OCI-LY1 (cell line): ENCODE measurements around the gene DIAPH3.

Source experiments
- H2AFZ ChIP-seq: fragments of 200-600 bp; sonication (generic), shearing (Covaris generic); 2 replicates; pipeline ENCODE4 v1.6.0; 2014; ENCODE audit warnings: antibody characterized with exemption, mild to moderate bottlenecking, low read length
- H3F3A ChIP-seq: fragments of 200-600 bp; sonication (generic), shearing (Covaris generic); 2 replicates; pipeline ENCODE4 v1.6.0; 2014; ENCODE audit warnings: mild to moderate bottlenecking, antibody characterized with exemption, low read length, moderate library complexity; ENCODE audit not compliant: insufficient read depth
- H3K27ac ChIP-seq: fragments of 200-600 bp; sonication (generic); 2 replicates; pipeline ENCODE4 v1.5.1; 2014; ENCODE audit warnings: low read length, mixed run types, mild to moderate bottlenecking, low read depth; ENCODE audit not compliant: poor library complexity, severe bottlenecking
- H3K27me3 ChIP-seq: fragments of 200-600 bp; sonication (generic); 2 replicates; pipeline ENCODE4 v1.6.0; 2014; ENCODE audit warnings: antibody characterized with exemption, mild to moderate bottlenecking, low read length, moderate library complexity; ENCODE audit not compliant: insufficient read depth
- H3K36me3 ChIP-seq: fragments of 200-600 bp; sonication (generic); 2 replicates; pipeline ENCODE4 v1.6.1; 2014; ENCODE audit warnings: mild to moderate bottlenecking, antibody characterized with exemption, low read length, moderate library complexity, mixed read lengths; ENCODE audit not compliant: insufficient read depth
- H3K4me1 ChIP-seq: fragments of 200-600 bp; sonication (generic); 2 replicates; pipeline ENCODE4 v1.5.1; 2014; ENCODE audit warnings: mild to moderate bottlenecking, low read length, moderate library complexity; ENCODE audit not compliant: insufficient read depth, severe bottlenecking
- H3K4me2 ChIP-seq: fragments of 200-600 bp; sonication (generic), shearing (Covaris generic); 2 replicates; pipeline ENCODE4 v1.6.1; 2014; ENCODE audit warnings: low read length
- H3K4me3 ChIP-seq: fragments of 200-600 bp; sonication (generic); 2 replicates; pipeline ENCODE4 v1.5.1; 2014; ENCODE audit warnings: low read length, low read depth, mild to moderate bottlenecking, mixed read lengths; ENCODE audit not compliant: poor library complexity, severe bottlenecking
- H3K79me2 ChIP-seq: fragments of 200-600 bp; shearing (Covaris generic); 2 replicates; pipeline ENCODE4 v1.6.1; 2016; ENCODE audit warnings: mixed run types, low read length, mixed read lengths; ENCODE audit not compliant: insufficient read depth
- H3K9ac ChIP-seq: fragments of 200-600 bp; sonication (generic), shearing (Covaris generic); 2 replicates; pipeline ENCODE4 v1.6.1; 2014; ENCODE audit warnings: mild to moderate bottlenecking, low read length, mixed read lengths
- H3K9me2 ChIP-seq: fragments of 200-600 bp; sonication (generic), shearing (Covaris generic); 2 replicates; pipeline ENCODE4 v1.6.1; 2014; ENCODE audit warnings: low read depth, mild to moderate bottlenecking, low read length, mixed read lengths
- H3K9me3 ChIP-seq: fragments of 200-600 bp; shearing (Covaris generic); 2 replicates; pipeline ENCODE4 v1.6.1; 2014; ENCODE audit warnings: low read length, mixed read lengths
- H4K20me1 ChIP-seq: fragments of 200-600 bp; sonication (generic), shearing (Covaris generic); 2 replicates; pipeline ENCODE4 v1.6.0; 2016; ENCODE audit warnings: mild to moderate bottlenecking, low read length; ENCODE audit not compliant: insufficient read depth
- EZH2 ChIP-seq: fragments of 200-600 bp; sonication (generic), shearing (Covaris generic); IDR thresholded peaks from 2 replicates; pipeline ENCODE4 v1.8.0; 2017; ENCODE audit warnings: borderline replicate concordance, mixed run types, mild to moderate bottlenecking, antibody characterized with exemption, low read length, moderate library complexity, mixed read lengths
- TF ChIP-seq, protein P1 (sequence below): fragments of 200-600 bp; sonication (generic), shearing (Covaris generic); IDR thresholded peaks from 2 replicates; pipeline ENCODE4 v1.5.1; 2017; ENCODE audit warnings: mild to moderate bottlenecking, antibody characterized with exemption, low read length, moderate library complexity, mixed read lengths

DIAPH3 gene

DNA sequence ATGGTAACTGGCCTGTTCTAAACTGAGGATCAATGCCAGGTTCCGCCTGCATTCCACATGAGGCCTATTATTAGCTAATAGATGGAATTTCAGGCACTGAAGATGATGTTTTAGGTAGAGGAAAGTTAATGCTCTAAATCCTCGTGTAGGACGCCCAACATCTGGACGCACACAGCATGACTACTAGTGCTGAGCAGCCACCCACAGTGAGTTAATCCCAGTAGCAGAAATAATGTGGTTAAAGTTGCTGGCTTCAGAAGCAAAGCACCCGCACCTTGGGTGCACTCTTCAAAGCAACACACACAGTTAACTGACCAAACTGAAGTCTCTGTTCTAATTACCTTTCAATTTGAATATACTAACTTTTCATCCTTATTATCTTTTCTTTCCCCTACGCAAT is 150.6 kb downstream of the DIAPH3 start:
- no peaks in the 10 kb centered on the region for H3K4me1 ChIP-seq
- no peaks in the 10 kb centered on the region for H4K20me1 ChIP-seq
- peaks cover 6% of the 10 kb centered on the region; the same call in 1 of the 2 replicates for H3K36me3 ChIP-seq
- H3K9ac ChIP-seq = no peak overlapping the region
- no peak overlapping the region for H2AFZ ChIP-seq
- H3K27me3 ChIP-seq = no peaks in the 10 kb centered on the region
- H3K4me2 ChIP-seq = no peak overlapping the region
- H3K79me2 ChIP-seq = no peaks in the 10 kb centered on the region
- H3K27ac ChIP-seq = no peak overlapping the region
- H3K9me3 ChIP-seq = no peaks in the 10 kb centered on the region
- H3K4me3 ChIP-seq = no peak overlapping the region
- no peaks in the 10 kb centered on the region for H3K9me2 ChIP-seq
- no peaks in the 10 kb centered on the region for H3F3A ChIP-seq
- TF ChIP-seq, protein P1, sequence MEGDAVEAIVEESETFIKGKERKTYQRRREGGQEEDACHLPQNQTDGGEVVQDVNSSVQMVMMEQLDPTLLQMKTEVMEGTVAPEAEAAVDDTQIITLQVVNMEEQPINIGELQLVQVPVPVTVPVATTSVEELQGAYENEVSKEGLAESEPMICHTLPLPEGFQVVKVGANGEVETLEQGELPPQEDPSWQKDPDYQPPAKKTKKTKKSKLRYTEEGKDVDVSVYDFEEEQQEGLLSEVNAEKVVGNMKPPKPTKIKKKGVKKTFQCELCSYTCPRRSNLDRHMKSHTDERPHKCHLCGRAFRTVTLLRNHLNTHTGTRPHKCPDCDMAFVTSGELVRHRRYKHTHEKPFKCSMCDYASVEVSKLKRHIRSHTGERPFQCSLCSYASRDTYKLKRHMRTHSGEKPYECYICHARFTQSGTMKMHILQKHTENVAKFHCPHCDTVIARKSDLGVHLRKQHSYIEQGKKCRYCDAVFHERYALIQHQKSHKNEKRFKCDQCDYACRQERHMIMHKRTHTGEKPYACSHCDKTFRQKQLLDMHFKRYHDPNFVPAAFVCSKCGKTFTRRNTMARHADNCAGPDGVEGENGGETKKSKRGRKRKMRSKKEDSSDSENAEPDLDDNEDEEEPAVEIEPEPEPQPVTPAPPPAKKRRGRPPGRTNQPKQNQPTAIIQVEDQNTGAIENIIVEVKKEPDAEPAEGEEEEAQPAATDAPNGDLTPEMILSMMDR = no peak
- TF ChIP-seq EZH2 = no peak

DNA sequence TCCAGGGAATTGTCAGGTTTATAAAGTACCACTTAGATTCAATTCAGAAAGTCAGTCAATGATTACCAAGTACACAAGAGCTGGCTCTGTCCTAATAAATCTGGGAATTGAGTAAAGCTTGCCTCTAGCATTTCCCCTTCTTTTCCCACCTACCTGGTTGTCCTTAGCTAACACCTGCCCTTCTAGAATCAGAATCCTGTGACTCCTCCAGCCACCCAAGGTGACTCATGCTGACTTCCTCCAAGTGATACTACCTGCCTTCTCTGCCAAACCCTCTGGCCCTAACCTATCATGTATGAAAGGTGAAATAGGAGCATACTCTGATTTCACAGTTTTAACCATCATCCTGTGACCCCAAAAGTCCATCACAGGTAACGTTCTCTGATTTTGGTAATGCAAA is 151.2 kb downstream of the DIAPH3 start:
- Histone ChIP-seq H3K9me2 (no peaks in the 10 kb centered on the region), H4K20me1 (no peaks in the 10 kb centered on the region), H3K79me2 (no peaks in the 10 kb centered on the region), H3K27ac (no peak overlapping the region), H3F3A (no peaks in the 10 kb centered on the region), H3K27me3 (no peaks in the 10 kb centered on the region), H3K36me3 (peaks cover 6% of the 10 kb centered on the region; the same call in 1 of the 2 replicates), H3K4me2 (no peak overlapping the region), H3K9me3 (no peaks in the 10 kb centered on the region), H3K4me3 (no peak overlapping the region), H3K4me1 (no peaks in the 10 kb centered on the region), H3K9ac (no peak overlapping the region), H2AFZ (no peak overlapping the region)
- TF ChIP-seq EZH2 = no peak
- TF ChIP-seq, protein P1 = no peak

- H4K20me1 ChIP-seq = no peaks in the 10 kb centered on the region
- no peak for TF ChIP-seq EZH2
- TF ChIP-seq, protein P1 = no peak
- H3K4me1 ChIP-seq = no peaks in the 10 kb centered on the region
- H2AFZ ChIP-seq = no peak overlapping the region
- no peaks in the 10 kb centered on the region for H3F3A ChIP-seq
- no peak overlapping the region for H3K27ac ChIP-seq
- no peaks in the 10 kb centered on the region for H3K79me2 ChIP-seq
- H3K9me3 ChIP-seq = no peaks in the 10 kb centered on the region
- no peak overlapping the region for H3K9ac ChIP-seq
- no peaks in the 10 kb centered on the region for H3K27me3 ChIP-seq
- no peaks in the 10 kb centered on the region; the same call in 1 of the 2 replicates for H3K36me3 ChIP-seq
- no peak overlapping the region for H3K4me2 ChIP-seq
- H3K9me2 ChIP-seq = no peaks in the 10 kb centered on the region
- H3K4me3 ChIP-seq = no peak overlapping the region
Observed at GRCh38 chr13:60009300-60010253, 154.2 kb downstream of the DIAPH3 start.
